Common myeloid progenitor, CD34-positive (primary cell): ENCODE data around the gene ERG28.

Experiments
- CTCF ChIA-PET: fragments of 350-600 bp; sonication (Branson Sonifier 250); formaldehyde crosslinking; loops from one replicate; lab custom pipeline; 2021; ENCODE audit warnings: antibody characterized with exemption; lab: Charles Lee
- POLR2A ChIA-PET: fragments of 350-600 bp; sonication (Branson Sonifier 250); formaldehyde crosslinking; loops from one replicate; lab custom pipeline; 2021; ENCODE audit warnings: antibody characterized with exemption; lab: Charles Lee
- DNase-seq, 3 donors: peaks; one replicate each; pipeline versions ENCODE4 v3.0.0 to v3.0.0-alpha.2; 2013
- H3K27ac ChIP-seq, 2 experiments: 1 replicate in 1 of 2; 2 replicates in 1 of 2; pipeline ENCODE4 v1.7.0; 2013; ENCODE audit warnings: inconsistent platforms in 2 of 2, low read length in 2 of 2, mild to moderate bottlenecking in 2 of 2, low read depth in 1 of 2, moderate library complexity in 1 of 2; ENCODE audit not compliant: severe bottlenecking in 2 of 2, insufficient read depth in 1 of 2, poor library complexity in 1 of 2
- H3K27me3 ChIP-seq, 5 experiments: replicated peaks in 2 of 5; 1 replicate in 3 of 5; 2 replicates in 2 of 5; pipeline versions ENCODE4 v1.6.1 to v1.7.0; 2013; ENCODE audit warnings: low read length in 4 of 5, mild to moderate bottlenecking in 2 of 5, moderate library complexity in 2 of 5, inconsistent platforms in 1 of 5; ENCODE audit not compliant: insufficient read depth in 5 of 5, control insufficient read depth in 4 of 5
- H3K36me3 ChIP-seq, 4 experiments: 1 replicate in 2 of 4; 2 replicates in 2 of 4; pipeline versions ENCODE4 v1.6.1 to v1.7.0; 2013; ENCODE audit warnings: low read length in 3 of 4, control low read depth in 1 of 4, mild to moderate bottlenecking in 1 of 4; ENCODE audit not compliant: control insufficient read depth in 4 of 4, insufficient read depth in 4 of 4
- H3K4me1 ChIP-seq, 4 experiments: 1 replicate in 3 of 4; 2 replicates in 1 of 4; pipeline versions ENCODE4 v1.6.1 to v1.7.1; 2013; ENCODE audit warnings: low read length in 3 of 4, mild to moderate bottlenecking in 3 of 4, control low read depth in 1 of 4, inconsistent platforms in 1 of 4, moderate library complexity in 1 of 4; ENCODE audit not compliant: control insufficient read depth in 4 of 4, insufficient read depth in 4 of 4; ENCODE audit errors: control extremely low read depth in 1 of 4
- H3K4me3 ChIP-seq, 7 experiments: 1 replicate in 4 of 7; 2 replicates in 3 of 7; pipeline versions ENCODE4 v1.5.1 to v1.7.0; 2013; ENCODE audit warnings: mild to moderate bottlenecking in 7 of 7, low read length in 6 of 7, moderate library complexity in 6 of 7, inconsistent platforms in 2 of 7, low read depth in 2 of 7, control low read depth in 1 of 7; ENCODE audit not compliant: insufficient read depth in 4 of 7, control insufficient read depth in 1 of 7; ENCODE audit errors: extremely low read depth in 1 of 7
- H3K9me3 ChIP-seq, 5 experiments: 1 replicate in 4 of 5; 2 replicates in 1 of 5; pipeline versions ENCODE4 v1.6.1 to v1.7.1; 2013; ENCODE audit warnings: low read length in 4 of 5, mild to moderate bottlenecking in 2 of 5, inconsistent platforms in 1 of 5, low read depth in 1 of 5, moderate library complexity in 1 of 5; ENCODE audit not compliant: control insufficient read depth in 4 of 5, insufficient read depth in 2 of 5; ENCODE audit errors: control extremely low read depth in 1 of 5
- WGBS: methylation state at CpG from one replicate; pipeline ENCODE4 v1.1.5; 2013; ENCODE audit not compliant: insufficient coverage; 5-methylcytosine and 5-hydroxymethylcytosine counted together

Gene ERG28

DNA sequence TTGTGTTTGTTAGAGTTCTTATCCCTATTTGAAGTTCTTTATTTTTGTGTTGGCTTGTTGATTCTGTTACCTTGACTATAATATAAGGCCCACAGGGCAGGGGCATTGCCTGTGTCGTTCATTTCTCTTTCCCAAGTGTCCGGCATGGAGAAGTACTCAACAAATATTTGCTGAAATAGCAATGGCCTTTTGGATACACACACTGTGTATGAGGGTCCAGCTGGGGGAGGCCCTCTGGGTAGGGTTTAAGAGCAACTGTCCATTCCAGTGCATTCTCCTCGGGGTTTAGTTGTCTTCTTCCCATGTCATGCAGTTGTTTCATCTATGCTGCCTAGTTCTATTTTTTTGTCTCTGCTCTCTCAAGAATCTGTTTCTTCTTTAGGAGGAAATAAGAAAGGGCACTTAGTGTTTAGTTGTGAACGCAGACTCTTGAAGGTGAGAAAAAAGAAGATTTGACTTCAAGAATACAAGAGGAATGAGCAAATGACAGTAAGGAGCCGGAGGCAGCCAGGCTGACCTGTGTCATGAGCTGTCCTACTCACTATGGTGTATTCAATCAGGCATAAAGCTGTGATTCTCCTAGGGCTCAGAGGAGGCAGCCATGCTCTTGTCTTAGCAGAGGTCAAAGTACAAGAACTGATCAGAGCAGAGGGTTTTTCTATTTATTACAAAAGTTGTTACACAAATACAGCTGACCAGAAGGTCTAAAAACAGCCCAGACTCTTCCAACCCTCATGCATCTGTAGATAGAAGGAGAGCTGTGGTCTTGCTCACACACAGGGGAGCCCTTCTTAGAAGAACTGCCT lies 10.2 kb downstream of the ERG28 start:
- peaks cover 22 to 74% (median 50%) of the 10 kb centered on the region in 4 experiments for H3K36me3 ChIP-seq
- ChIA-PET CTCF (interaction anchor here (0.6 to 9.5 kb wide), 5 partner anchors 11 to 111 kb away, joined by 3 to 221 read pairs (median 3); partner anchors contain the start of gene FLVCR2), POLR2A (no interaction called here)
- no peaks in the 10 kb centered on the region for H3K27me3 ChIP-seq
- H3K9me3 ChIP-seq, result no peaks in the 10 kb centered on the region
- H3K4me3 ChIP-seq, result no peak overlapping the region
- no peaks in the 10 kb centered on the region for H3K4me1 ChIP-seq
- 100% methylated on average over 5 of the region's 5 CpGs for WGBS
- H3K27ac ChIP-seq, result no peak overlapping the region
- DNase-seq, result no peak

DNA sequence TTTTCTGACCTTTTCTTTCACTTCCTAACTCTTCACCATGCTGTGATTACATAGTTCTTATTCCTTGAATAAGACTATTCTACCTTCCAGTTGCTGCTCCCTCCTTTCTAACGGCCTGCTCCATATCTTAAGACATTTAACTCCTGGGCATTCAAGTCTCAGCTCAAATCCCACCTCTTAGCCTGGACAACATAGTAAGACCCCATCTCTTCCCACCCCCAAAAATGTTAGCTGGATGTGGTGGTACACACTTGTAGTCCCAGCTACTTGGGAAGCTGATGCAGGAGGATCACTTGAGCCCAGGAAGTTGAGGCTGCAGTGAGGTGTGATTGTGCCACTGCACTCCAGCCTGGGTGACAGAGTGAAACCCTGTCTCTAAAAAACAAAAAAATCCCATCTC lies 10.9 kb downstream of the ERG28 start:
- ChIA-PET POLR2A (no interaction called here), CTCF (interaction anchor here (1.1 to 9.5 kb wide), 4 partner anchors 10 to 74 kb away, joined by 3 to 221 read pairs (median 4); partner anchors contain the start of gene FLVCR2)
- Histone ChIP-seq H3K4me1 (no peaks in the 10 kb centered on the region), H3K27me3 (no peaks in the 10 kb centered on the region), H3K4me3 (no peak overlapping the region), H3K36me3 (peaks cover 21 to 68% (median 44%) of the 10 kb centered on the region in 4 experiments), H3K27ac (no peak overlapping the region), H3K9me3 (no peaks in the 10 kb centered on the region)
- DNase-seq, result no peak
- WGBS, result 100% methylated on average over 1 of the region's 1 CpG

DNA sequence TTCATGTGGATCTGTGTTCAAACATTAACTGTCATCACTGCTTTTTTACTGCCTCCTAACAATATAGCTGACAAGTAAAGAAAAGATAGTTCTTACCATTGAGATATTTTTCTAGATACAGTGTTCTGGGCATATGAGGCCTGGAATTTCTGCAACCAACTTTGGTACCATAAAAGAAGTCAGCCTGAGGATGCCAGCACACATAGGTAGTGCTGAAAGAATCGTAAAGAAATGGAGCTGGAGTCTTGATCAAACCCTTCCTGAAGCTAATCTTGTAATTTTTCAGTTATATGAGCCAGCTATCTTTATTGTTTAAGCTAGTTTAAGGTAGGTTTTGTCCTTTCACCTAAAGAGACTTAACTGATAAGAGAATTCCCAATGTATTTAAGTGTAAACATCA lies 11.3 kb downstream of the ERG28 start:
- POLR2A ChIA-PET, result no interaction called here
- Histone ChIP-seq H3K4me1 (no peaks in the 10 kb centered on the region), H3K27me3 (no peaks in the 10 kb centered on the region), H3K36me3 (peaks cover 19 to 63% (median 42%) of the 10 kb centered on the region in 4 experiments), H3K9me3 (no peaks in the 10 kb centered on the region), H3K4me3 (no peak overlapping the region), H3K27ac (no peak overlapping the region)
- no CpG with 5 or more reads among the region's 1 CpG for WGBS
- DNase-seq, result no peak
- CTCF ChIA-PET, result interaction anchor here (0.7 to 9.5 kb wide), 6 partner anchors 7 to 134 kb away, joined by 3 to 221 read pairs (median 3); partner anchors contain the start of gene FLVCR2

DNA sequence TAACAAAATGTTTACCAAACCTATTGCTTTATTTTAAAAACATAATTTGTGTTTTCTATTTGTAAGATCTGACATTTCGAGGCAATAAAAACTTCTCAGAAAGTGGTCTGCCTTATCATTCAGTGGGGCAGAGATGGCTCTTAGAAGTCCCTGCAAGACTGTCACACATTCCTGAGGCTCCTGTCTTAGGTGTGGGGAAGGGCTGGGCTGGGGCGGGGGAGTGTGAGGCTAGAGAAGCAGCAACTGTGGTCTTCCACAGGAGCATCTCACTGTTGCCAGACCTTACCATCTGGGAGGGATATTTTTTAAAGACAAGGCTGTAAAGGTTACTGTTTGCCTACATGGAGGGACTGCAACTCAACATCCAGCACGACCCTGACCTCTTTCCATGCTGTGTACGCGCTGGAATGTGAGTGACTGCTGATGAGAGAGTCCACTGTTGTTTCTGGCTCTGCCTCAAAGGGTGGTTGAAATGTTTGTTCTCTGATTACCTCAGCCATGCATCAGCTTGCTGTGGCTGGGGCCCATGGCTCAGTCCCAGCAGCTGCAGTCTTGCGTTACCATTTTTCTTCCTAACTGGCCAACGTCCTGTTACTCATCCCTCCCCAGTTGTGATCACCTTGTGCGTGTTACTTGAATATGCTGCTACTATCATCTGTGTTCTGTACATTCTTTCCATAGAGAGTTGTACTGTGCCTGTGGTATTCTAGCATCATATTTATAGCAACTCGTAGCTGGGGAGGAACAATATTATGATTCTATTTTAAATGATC lies 12.4 kb downstream of the ERG28 start:
- no peak for DNase-seq
- H3K4me3 ChIP-seq, result no peak overlapping the region
- ChIA-PET POLR2A (no interaction called here), CTCF (interaction anchor here (1.1 to 9.5 kb wide), 2 partner anchors 72 to 133 kb away, joined by 3 to 221 read pairs; partner anchors contain the start of gene FLVCR2)
- H3K27me3 ChIP-seq, result no peaks in the 10 kb centered on the region
- WGBS, result 78% methylated on average over 4 of the region's 9 CpGs
- H3K27ac ChIP-seq, result no peak overlapping the region
- H3K36me3 ChIP-seq, result peaks cover 16 to 57% (median 39%) of the 10 kb centered on the region in 4 experiments
- no peaks in the 10 kb centered on the region for H3K9me3 ChIP-seq
- no peaks in the 10 kb centered on the region for H3K4me1 ChIP-seq

DNA sequence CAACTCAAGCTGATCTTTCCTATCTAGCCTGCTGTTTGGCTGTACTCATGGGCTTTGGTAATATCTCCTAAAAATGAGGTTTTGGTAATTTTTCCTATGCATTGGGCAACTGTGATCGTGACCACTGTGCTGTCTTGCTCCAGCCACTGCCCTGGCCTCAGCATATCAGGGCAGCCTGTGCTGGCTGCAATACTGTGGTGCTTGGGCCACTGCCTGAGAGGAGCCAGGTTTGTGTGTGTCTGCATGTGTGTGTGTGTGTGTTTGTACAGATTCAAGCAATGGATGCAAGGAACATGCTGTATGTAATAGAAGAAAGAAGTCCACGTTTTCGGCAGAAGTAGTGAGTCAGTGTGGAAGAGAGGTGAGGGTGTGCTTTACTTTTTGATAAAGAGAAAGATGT lies 13.0 kb downstream of the ERG28 start:
- H3K9me3 ChIP-seq, result no peaks in the 10 kb centered on the region
- H3K27me3 ChIP-seq, result no peaks in the 10 kb centered on the region
- WGBS, result 80% methylated on average over 1 of the region's 3 CpGs
- CTCF ChIA-PET, result interaction anchor here (0.7 to 2.6 kb wide), 4 partner anchors 50 to 340 kb away, joined by 3 to 11 read pairs (median 3); no protein-coding TSS in a partner anchor
- no peak for DNase-seq
- H3K4me1 ChIP-seq, result no peaks in the 10 kb centered on the region
- H3K4me3 ChIP-seq, result no peak overlapping the region
- peaks cover 13 to 54% (median 38%) of the 10 kb centered on the region in 4 experiments for H3K36me3 ChIP-seq
- no peak overlapping the region for H3K27ac ChIP-seq
- POLR2A ChIA-PET, result no interaction called here

DNA sequence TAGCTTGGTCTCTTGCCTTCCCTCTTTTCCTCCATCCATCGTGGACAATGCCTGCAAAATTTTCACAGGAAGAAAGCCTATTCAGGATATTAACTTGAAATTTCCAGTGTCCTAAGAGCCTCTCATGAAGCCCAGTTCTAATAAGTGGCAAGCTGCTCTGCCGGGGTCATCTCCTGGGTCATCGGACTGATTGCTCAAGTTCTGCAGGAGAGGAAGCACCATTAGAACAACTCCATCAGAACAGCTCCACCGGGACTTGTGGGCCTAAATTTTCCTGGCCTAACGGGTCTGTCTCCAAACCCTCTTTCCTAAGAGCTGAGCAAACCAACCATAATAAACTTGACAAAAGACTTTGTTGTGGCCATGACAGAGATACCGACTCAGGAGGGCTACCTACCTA lies 13.9 kb downstream of the ERG28 start:
- Histone ChIP-seq H3K4me3 (no peak overlapping the region), H3K36me3 (peaks cover 9 to 47% (median 36%) of the 10 kb centered on the region in 4 experiments), H3K4me1 (no peaks in the 10 kb centered on the region), H3K27me3 (no peaks in the 10 kb centered on the region), H3K9me3 (no peaks in the 10 kb centered on the region), H3K27ac (no peak overlapping the region)
- CTCF ChIA-PET, result interaction anchor here (0.7 to 2.6 kb wide), 5 partner anchors 9 to 339 kb away, joined by 3 to 11 read pairs (median 3); no protein-coding TSS in a partner anchor
- no peak for DNase-seq
- WGBS, result 100% methylated on average over 3 of the region's 6 CpGs
- POLR2A ChIA-PET, result no interaction called here
